ENCODE results near the gene TMEM26. TPM values are rescaled to one million over a fixed set of nuclear protein-coding genes. Genes with fewer than 3 reads are reported as not detected.

Gene TMEM26
- polyA plus RNA-seq, 6 donors from 2014 or later: not detected

DNA sequence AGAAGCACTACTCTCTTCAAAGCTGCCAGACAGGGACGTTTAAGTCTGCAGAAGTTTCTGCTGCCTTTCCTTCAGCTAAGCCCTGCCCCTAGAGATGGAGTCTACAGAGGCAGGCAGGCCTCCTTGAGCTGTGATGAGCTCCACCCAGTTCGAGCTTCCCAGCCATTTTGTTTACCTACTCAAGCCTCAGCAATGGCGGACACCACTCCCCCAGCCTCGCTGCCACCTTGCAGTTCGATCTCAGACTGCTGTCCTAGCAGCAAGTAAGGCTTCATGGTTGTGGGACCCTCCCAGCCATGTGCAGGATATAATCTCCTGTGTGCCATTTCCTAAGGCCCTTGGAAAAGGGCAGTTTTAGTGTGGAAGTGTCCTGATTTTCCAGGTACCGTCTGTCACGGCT, 74.3 kb downstream of the TMEM26 start:
- DNase-seq (no peak), ATAC-seq (ENCODE audit: low read depth in 2 of 2) (no peak)
- Mint-ChIP-seq H3K27ac (no peak overlapping the region), H3K4me1 (no peaks in the 10 kb centered on the region), H3K4me3 (no peak overlapping the region), H3K27me3 (peaks cover 5 to 11% (median 8%) of the 10 kb centered on the region in 3 donors), H3K9me3 (peaks cover 7 to 19% (median 12%) of the 10 kb centered on the region in 7 donors), H3K36me3 (no peaks in the 10 kb centered on the region)

DNA sequence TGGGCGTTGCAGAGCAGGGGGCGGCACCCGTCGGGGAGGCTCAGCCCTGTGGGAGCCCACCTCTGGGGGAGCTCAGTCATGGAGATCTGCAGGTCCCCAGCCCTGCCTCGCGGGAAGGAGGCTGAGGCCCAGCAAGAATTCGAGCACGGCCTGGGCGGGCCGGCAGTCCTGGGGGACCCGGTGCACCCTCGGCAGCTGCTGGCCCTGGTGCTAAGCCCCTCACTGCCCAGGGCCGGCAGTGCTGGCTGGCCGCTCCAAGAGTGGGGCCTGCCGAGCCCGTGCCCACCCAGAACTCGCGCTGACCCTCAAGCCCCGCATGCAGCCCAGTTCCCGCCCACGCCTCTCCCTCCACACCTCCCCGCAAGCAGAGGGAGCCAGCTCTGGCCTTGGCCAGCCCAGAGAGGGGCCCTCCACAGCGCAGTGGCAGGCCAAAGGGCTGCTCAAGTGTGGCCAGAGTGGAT, 76.2 kb downstream of the TMEM26 start:
- Mint-ChIP-seq H3K27ac (no peak overlapping the region), H3K4me1 (no peaks in the 10 kb centered on the region), H3K9me3 (peaks cover 6 to 19% (median 13%) of the 10 kb centered on the region in 7 donors), H3K36me3 (no peaks in the 10 kb centered on the region), H3K4me3 (no peak overlapping the region), H3K27me3 (peaks cover 6 to 11% (median 8%) of the 10 kb centered on the region in 3 donors)
- ATAC-seq (ENCODE audit: low read depth in 2 of 2) (no peak), DNase-seq (no peak)

DNA sequence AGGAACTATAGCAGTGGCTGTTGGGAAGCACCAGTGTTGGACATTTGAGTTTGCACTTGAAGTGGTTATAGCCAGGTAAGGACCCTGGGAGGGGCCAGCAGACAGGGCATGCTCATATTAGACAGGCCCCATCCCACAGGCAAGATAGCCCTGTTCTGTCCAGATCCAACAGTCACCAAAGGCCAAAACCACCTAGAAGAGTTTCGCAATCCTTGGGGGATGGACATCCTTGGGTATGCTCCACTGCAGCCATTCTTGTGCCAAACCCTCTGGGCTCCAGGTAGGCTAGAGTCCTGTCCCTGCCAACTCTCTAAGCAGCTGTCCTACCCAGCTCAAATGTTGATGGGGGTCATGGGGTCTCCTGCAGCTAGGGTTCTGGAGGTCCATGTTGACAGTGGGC, 76.8 kb downstream of the TMEM26 start:
- no peak overlapping the region for H3K27ac Mint-ChIP-seq
- no peaks in the 10 kb centered on the region for H3K36me3 Mint-ChIP-seq
- no peak for ATAC-seq (ENCODE audit: low read depth in 2 of 2)
- H3K4me1 Mint-ChIP-seq: no peaks in the 10 kb centered on the region
- no peak overlapping the region for H3K4me3 Mint-ChIP-seq
- H3K9me3 Mint-ChIP-seq: peaks cover 6 to 19% (median 13%) of the 10 kb centered on the region in 7 donors
- peaks cover 6 to 11% (median 8%) of the 10 kb centered on the region in 3 donors for H3K27me3 Mint-ChIP-seq
- no peak for DNase-seq

GRCh38 chr10:61366365-61366764, 86.8 kb downstream of the TMEM26 start:
- peaks cover 0 to 8% (median 4%) of the 10 kb centered on the region in 3 donors for H3K27me3 Mint-ChIP-seq
- ATAC-seq (ENCODE audit: low read depth in 2 of 2) (no peak), DNase-seq (no peak)
- no peak overlapping the region for H3K4me3 Mint-ChIP-seq
- H3K4me1 Mint-ChIP-seq: no peaks in the 10 kb centered on the region
- no peak overlapping the region for H3K27ac Mint-ChIP-seq
- H3K36me3 Mint-ChIP-seq: no peaks in the 10 kb centered on the region
- H3K9me3 Mint-ChIP-seq: no peaks in the 10 kb centered on the region

DNA sequence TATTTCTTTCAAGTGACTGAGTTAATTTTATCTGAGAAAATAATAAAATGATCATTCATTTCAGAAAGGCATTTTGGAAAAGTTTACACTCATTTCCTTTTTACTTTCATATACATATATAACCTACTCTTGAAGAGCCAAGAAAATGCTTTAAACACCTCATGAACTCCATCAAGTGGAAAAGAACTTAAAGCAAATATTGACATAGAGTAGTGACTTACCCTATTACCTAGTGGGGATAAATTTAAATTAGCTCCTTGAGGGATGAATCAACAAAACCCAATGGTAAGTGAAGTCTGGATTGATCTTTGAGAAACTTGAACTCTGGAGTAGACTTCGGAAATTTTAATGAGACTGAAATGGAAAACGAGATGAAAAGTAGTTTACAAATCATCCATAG, 88.6 kb downstream of the TMEM26 start:
- Mint-ChIP-seq H3K9me3 (no peaks in the 10 kb centered on the region), H3K36me3 (no peaks in the 10 kb centered on the region), H3K4me1 (no peaks in the 10 kb centered on the region), H3K27me3 (peaks cover 0 to 8% (median 4%) of the 10 kb centered on the region in 3 donors), H3K27ac (no peak overlapping the region), H3K4me3 (no peak overlapping the region)
- no peak for DNase-seq
- no peak for ATAC-seq (ENCODE audit: low read depth in 2 of 2)

- H3K9me3 Mint-ChIP-seq: no peaks in the 10 kb centered on the region
- no peak overlapping the region for H3K27ac Mint-ChIP-seq
- no peaks in the 10 kb centered on the region for H3K4me1 Mint-ChIP-seq
- H3K27me3 Mint-ChIP-seq: peaks cover 0 to 8% (median 4%) of the 10 kb centered on the region in 3 donors
- ATAC-seq (ENCODE audit: low read depth in 2 of 2) (no peak), DNase-seq (no peak)
- no peaks in the 10 kb centered on the region for H3K36me3 Mint-ChIP-seq
- H3K4me3 Mint-ChIP-seq: no peak overlapping the region
Observed at GRCh38 chr10:61363006-61363405, 90.2 kb downstream of the TMEM26 start.

DNA sequence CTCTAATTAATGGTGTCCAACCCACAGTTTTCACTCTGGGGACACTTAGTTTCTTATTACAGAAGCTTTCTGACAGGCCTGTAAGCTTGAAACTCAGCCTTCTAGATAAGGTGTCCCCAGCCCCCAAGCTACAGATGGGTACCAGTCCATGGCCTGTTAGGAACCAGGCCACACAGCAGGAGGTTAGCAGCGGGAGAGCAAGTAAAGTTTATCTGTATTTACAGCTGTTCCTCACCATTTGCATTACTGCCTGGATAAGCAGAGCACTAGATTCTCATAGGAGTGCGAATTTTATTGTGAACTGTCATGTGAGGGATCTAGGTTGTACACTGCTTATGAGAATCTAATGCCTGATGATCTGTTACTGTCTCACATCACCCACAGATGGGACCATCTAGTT, 93.7 kb downstream of the TMEM26 start:
- DNase-seq: no peak
- ATAC-seq (ENCODE audit: low read depth in 2 of 2): no peak
- no peak overlapping the region for H3K27ac Mint-ChIP-seq
- H3K4me1 Mint-ChIP-seq: no peaks in the 10 kb centered on the region
- no peak overlapping the region for H3K4me3 Mint-ChIP-seq
- no peaks in the 10 kb centered on the region for H3K36me3 Mint-ChIP-seq
- H3K27me3 Mint-ChIP-seq: peaks cover 0 to 8% (median 0%) of the 10 kb centered on the region in 3 donors
- no peaks in the 10 kb centered on the region for H3K9me3 Mint-ChIP-seq

DNA sequence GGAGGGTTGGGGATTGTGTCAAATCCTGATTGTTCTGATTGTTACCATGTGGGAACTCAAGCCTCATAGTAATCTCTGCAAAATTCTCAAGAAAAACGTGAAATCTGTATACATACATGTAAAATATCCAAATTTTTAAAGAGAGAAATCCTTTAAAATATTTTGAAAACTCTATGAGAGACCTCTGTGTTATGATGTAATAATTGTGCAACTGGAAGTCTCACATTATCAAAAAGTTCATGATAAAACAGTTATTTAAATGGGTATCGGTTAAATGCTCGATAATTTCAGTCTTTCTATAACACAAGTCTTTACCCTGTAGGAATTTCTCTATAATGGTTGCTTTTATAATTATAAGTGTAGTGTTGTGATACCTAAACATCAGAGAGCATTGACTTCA, 95.5 kb downstream of the TMEM26 start:
- Mint-ChIP-seq H3K9me3 (no peaks in the 10 kb centered on the region), H3K4me1 (no peaks in the 10 kb centered on the region), H3K4me3 (no peak overlapping the region), H3K27me3 (peaks cover 5 to 12% (median 10%) of the 10 kb centered on the region in 3 donors), H3K36me3 (no peaks in the 10 kb centered on the region), H3K27ac (no peak overlapping the region)
- ATAC-seq (ENCODE audit: low read depth in 2 of 2) (no peak), DNase-seq (no peak)

Other genes starting within 250 kb of the TMEM26 start
- gene CABCOCO1, start 209.5 kb upstream of the TMEM26 start, polyA plus RNA-seq (ENCODE audit: low read depth in 6 of 6): not detected